ENCODE results near the gene CDYL.

DNA sequence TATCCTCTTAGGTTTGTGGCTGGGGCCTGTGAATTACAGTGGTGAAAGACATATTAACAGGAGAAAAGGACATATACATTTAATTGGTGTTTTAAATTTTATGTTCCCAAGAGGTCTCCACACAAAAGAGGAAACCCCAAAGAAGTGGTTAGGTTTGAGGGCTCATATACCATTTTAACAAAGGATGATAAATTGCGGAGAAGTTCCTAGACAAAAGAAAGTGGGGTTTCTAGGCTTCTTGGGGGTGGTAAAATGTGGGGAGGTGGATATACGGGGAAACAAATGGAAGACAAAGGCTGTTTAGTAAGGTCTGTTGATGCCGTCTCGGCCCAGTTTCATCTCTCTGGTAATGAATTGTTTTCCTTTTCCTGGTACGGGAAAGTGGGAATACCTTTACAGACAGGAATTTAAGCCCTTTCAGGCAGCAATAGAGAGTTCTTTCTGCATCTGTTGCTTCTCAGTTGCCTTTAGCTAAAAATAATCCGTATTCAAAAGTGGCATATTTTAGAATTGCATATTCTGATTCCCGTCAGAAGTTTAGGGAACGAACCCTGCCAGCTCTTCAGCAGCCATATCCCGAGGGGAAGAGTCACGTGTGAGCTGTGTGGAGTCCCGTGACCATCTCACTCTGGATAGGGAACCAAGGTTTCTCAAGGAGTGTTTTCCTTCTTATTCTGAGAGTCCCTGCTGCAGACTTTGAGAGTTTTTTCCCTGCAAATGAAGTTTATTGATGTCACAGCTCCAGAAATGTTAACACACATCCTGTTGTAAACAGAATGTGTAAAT, 123.2 kb downstream of the CDYL start:
- TF ChIP-seq, protein P1, sequence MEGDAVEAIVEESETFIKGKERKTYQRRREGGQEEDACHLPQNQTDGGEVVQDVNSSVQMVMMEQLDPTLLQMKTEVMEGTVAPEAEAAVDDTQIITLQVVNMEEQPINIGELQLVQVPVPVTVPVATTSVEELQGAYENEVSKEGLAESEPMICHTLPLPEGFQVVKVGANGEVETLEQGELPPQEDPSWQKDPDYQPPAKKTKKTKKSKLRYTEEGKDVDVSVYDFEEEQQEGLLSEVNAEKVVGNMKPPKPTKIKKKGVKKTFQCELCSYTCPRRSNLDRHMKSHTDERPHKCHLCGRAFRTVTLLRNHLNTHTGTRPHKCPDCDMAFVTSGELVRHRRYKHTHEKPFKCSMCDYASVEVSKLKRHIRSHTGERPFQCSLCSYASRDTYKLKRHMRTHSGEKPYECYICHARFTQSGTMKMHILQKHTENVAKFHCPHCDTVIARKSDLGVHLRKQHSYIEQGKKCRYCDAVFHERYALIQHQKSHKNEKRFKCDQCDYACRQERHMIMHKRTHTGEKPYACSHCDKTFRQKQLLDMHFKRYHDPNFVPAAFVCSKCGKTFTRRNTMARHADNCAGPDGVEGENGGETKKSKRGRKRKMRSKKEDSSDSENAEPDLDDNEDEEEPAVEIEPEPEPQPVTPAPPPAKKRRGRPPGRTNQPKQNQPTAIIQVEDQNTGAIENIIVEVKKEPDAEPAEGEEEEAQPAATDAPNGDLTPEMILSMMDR (conservative IDR thresholded peaks at IDR 0.05 in 1 of 2, IDR thresholded peaks at IDR 0.05 in 1 of 2; ENCODE audit: extremely low read depth in 1 of 2, insufficient read depth in 1 of 2, low read depth in 1 of 2, low read length in 2 of 2) = no peak
- no peak for TF ChIP-seq EZH2 (IDR thresholded peaks at IDR 0.05; ENCODE audit: borderline replicate concordance, low read length)
